ENCODE data around the gene HKDC1.

DNA sequence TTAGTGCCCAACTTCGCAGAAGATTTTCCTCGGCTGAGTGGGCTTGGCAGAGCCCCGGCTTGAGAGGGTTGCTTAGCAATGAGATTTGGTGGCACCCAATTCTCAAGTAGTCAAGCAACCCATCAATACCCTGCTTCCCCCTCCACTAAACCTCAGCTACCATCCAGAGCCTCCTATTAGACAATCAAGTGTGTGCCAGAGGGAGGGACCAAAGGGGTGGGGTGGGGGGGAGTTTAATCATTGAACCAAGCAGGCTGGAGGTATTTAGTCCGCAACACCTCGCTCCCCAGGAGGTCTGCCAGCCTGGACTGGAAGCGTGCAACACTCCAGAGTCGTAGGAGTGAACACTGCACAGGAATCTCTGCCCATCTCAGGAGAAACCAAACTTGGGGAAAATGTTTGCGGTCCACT lies at the start of gene HKDC1:
- TF ChIP-seq, protein P1, sequence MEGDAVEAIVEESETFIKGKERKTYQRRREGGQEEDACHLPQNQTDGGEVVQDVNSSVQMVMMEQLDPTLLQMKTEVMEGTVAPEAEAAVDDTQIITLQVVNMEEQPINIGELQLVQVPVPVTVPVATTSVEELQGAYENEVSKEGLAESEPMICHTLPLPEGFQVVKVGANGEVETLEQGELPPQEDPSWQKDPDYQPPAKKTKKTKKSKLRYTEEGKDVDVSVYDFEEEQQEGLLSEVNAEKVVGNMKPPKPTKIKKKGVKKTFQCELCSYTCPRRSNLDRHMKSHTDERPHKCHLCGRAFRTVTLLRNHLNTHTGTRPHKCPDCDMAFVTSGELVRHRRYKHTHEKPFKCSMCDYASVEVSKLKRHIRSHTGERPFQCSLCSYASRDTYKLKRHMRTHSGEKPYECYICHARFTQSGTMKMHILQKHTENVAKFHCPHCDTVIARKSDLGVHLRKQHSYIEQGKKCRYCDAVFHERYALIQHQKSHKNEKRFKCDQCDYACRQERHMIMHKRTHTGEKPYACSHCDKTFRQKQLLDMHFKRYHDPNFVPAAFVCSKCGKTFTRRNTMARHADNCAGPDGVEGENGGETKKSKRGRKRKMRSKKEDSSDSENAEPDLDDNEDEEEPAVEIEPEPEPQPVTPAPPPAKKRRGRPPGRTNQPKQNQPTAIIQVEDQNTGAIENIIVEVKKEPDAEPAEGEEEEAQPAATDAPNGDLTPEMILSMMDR (IDR thresholded peaks at IDR 0.05): no peak
- no peak for TF ChIP-seq POLR2AphosphoS5 (IDR thresholded peaks at IDR 0.05)
- TF ChIP-seq POLR2A (IDR thresholded peaks at IDR 0.05): no peak
- TF ChIP-seq EP300 (IDR thresholded peaks at IDR 0.05; ENCODE audit: low read depth): no peak
